Transverse colon (tissue), 4 donors: ENCODE measurements around the gene CIRBP.

Source experiments
- EP300 ChIP-seq: sonication (generic); formaldehyde crosslinking; IDR thresholded peaks from one replicate; pipeline ENCODE4 v1.6.1; 2017; ENCODE audit warnings: antibody characterized with exemption, low read depth
- POLR2A ChIP-seq: fragments of 450-650 bp; IDR thresholded peaks from one replicate; pipeline ENCODE4 v1.6.1; 2016; ENCODE audit warnings: antibody characterized with exemption, mild to moderate bottlenecking, moderate library complexity
- POLR2AphosphoS5 ChIP-seq, 3 donors: sonication (generic); formaldehyde crosslinking; IDR thresholded peaks; one replicate each; pipeline ENCODE4 v1.6.1; 2016; ENCODE audit warnings: antibody characterized with exemption in 3 of 3
- TF ChIP-seq, protein P1 (sequence below), 5 experiments: fragments of 200-600 bp in 3 of 5; fragments of 450-650 bp in 2 of 5; sonication (generic) in 3 of 5; IDR thresholded peaks; 1 replicate in 2 of 5; 2 replicates in 3 of 5; pipeline ENCODE4 v1.5.1; 2016 to 2017; ENCODE audit warnings: antibody characterized with exemption in 5 of 5, inconsistent platforms in 3 of 5, mild to moderate bottlenecking in 2 of 5, moderate library complexity in 1 of 5

DNA sequence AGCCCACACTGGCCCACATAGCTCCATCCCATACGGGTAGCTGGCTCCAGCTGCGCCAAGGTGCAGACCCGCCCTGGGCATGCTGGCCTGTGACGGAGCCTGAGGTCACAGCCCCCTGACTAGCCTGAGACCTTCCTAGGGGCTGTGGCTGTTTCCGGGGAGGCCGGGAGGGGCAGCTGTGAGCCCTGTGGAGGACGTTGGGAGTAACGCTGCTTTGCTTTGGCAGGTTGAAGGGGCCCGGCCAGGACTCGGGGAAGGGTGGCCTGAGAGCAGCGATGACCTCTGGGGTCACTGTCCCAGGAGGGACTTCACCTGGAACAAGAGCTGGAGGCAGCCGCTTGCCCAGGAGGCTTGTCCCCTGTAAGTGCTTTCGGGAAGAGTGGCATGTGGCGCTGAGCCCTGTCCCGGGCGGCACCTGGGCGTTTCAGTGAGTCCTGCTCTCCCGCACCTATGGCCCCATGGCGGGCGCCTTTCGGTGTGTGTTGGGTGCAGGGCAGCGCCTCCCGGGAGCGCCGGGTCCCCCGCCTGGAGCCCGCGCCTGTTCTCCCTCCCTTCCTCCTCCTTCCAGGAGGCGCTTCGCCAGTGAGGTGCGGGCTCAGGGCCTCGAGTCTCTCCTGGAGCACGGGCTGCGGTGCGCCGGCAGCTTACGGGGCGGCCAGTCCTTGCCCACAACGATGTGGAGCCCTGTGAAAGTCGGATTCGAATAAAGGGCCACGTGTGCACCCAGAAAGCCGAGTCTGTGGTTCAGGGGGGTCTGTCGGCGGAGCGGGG lies 5.1 kb downstream of the CIRBP start:
- TF ChIP-seq, protein P1, sequence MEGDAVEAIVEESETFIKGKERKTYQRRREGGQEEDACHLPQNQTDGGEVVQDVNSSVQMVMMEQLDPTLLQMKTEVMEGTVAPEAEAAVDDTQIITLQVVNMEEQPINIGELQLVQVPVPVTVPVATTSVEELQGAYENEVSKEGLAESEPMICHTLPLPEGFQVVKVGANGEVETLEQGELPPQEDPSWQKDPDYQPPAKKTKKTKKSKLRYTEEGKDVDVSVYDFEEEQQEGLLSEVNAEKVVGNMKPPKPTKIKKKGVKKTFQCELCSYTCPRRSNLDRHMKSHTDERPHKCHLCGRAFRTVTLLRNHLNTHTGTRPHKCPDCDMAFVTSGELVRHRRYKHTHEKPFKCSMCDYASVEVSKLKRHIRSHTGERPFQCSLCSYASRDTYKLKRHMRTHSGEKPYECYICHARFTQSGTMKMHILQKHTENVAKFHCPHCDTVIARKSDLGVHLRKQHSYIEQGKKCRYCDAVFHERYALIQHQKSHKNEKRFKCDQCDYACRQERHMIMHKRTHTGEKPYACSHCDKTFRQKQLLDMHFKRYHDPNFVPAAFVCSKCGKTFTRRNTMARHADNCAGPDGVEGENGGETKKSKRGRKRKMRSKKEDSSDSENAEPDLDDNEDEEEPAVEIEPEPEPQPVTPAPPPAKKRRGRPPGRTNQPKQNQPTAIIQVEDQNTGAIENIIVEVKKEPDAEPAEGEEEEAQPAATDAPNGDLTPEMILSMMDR (IDR thresholded peaks at IDR 0.05), result no peak
- TF ChIP-seq POLR2AphosphoS5 (IDR thresholded peaks at IDR 0.05) (peak in 1 of 3 donors; percentile 7), EP300 (no peak), POLR2A (no peak)
